DND-41 (cell line): ENCODE measurements around the gene RAC2.

ENCODE experiments used
- EZH2 ChIP-seq: IDR thresholded peaks from 3 replicates; pipeline ENCODE4 v1.6.1; 2012; ENCODE audit warnings: borderline replicate concordance, low read depth, mild to moderate bottlenecking, moderate library complexity, low read length, inconsistent platforms; ENCODE audit not compliant: severe bottlenecking
- TF ChIP-seq, protein P1 (sequence below): IDR thresholded peaks from 2 replicates; pipeline ENCODE4 v1.5.1; 2012; ENCODE audit warnings: borderline replicate concordance, low read length, moderate library complexity, mild to moderate bottlenecking; ENCODE audit not compliant: poor library complexity, severe bottlenecking; ENCODE audit errors: extremely low read depth

DNA sequence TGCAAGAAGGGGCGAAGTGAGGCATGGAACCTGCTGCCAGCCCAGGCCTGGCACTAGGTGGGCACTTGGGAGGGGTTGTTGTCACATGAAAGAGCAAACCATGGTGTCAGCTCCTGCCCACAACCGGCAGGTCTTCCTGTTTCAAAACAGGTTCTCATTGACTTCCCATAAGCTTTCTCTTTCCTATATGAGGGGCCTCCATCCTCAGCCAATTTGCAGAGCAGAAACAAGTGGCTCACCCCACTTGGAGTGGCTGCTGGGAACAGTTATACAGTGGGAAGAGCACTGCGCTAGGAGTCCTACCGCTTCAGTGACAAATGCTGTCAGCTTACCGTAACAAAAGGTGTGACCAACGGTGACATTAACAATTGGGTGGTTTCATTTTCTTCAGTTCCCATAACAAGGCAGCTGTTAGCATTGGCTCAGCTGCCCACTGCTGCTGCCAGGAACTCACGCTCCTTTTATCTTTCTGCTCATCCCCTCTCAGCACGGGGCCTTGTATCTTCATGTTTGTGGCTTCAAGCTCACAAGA lies 21.6 kb downstream of the RAC2 start:
- TF ChIP-seq, protein P1, sequence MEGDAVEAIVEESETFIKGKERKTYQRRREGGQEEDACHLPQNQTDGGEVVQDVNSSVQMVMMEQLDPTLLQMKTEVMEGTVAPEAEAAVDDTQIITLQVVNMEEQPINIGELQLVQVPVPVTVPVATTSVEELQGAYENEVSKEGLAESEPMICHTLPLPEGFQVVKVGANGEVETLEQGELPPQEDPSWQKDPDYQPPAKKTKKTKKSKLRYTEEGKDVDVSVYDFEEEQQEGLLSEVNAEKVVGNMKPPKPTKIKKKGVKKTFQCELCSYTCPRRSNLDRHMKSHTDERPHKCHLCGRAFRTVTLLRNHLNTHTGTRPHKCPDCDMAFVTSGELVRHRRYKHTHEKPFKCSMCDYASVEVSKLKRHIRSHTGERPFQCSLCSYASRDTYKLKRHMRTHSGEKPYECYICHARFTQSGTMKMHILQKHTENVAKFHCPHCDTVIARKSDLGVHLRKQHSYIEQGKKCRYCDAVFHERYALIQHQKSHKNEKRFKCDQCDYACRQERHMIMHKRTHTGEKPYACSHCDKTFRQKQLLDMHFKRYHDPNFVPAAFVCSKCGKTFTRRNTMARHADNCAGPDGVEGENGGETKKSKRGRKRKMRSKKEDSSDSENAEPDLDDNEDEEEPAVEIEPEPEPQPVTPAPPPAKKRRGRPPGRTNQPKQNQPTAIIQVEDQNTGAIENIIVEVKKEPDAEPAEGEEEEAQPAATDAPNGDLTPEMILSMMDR, result no peak
- TF ChIP-seq EZH2, result no peak
